ENCODE measurements around the gene PARVG.

Gene PARVG

GRCh38 chr22:44179196-44179988 is 1.3 kb upstream of the PARVG start:
- no peak for FAIRE-seq
- DNase-seq (ENCODE audit: insufficient read length, low spot score) = no peak

GRCh38 chr22:44179989-44180705 is 578 bp upstream of the PARVG start:
- DNase-seq (ENCODE audit: insufficient read length, low spot score) (no peak), FAIRE-seq (no peak)

GRCh38 chr22:44181033-44181911 is 547 bp downstream of the PARVG start:
- DNase-seq (ENCODE audit: insufficient read length, low spot score) (no peak), FAIRE-seq (no peak)

- no peak for FAIRE-seq
- DNase-seq (ENCODE audit: insufficient read length, low spot score) = no peak
These were observed 1.3 kb downstream of the PARVG start for GRCh38 chr22:44181912-44182587.

GRCh38 chr22:44182588-44183286 is 2.0 kb downstream of the PARVG start:
- DNase-seq (ENCODE audit: insufficient read length, low spot score) = no peak
- FAIRE-seq = no peak

- DNase-seq (ENCODE audit: insufficient read length, low spot score) (no peak), FAIRE-seq (no peak)
These were observed 2.5 kb downstream of the PARVG start for GRCh38 chr22:44183287-44183588.

GRCh38 chr22:44184006-44184405 is 3.3 kb downstream of the PARVG start:
- no peak for FAIRE-seq
- DNase-seq (ENCODE audit: insufficient read length, low spot score) = no peak

GRCh38 chr22:44185237-44186120 is 4.8 kb downstream of the PARVG start:
- DNase-seq (ENCODE audit: insufficient read length, low spot score) = no peak

GRCh38 chr22:44186121-44186510 is 5.4 kb downstream of the PARVG start:
- DNase-seq (ENCODE audit: insufficient read length, low spot score) (no peak), FAIRE-seq (no peak)

More at GRCh38 chr22:44185237-44186120, 4.8 kb downstream of the PARVG start:
- FAIRE-seq = no peak

GRCh38 chr22:44186737-44187136 is 6.0 kb downstream of the PARVG start:
- no peak for DNase-seq (ENCODE audit: insufficient read length, low spot score)
- no peak for FAIRE-seq

- FAIRE-seq (no peak), DNase-seq (ENCODE audit: insufficient read length, low spot score) (no peak)
These were observed 7.0 kb downstream of the PARVG start for GRCh38 chr22:44187652-44188230.

- FAIRE-seq (no peak), DNase-seq (ENCODE audit: insufficient read length, low spot score) (no peak)
These were observed 7.6 kb downstream of the PARVG start for GRCh38 chr22:44188316-44188715.

- DNase-seq (ENCODE audit: insufficient read length, low spot score) (no peak), FAIRE-seq (no peak)
These were observed 8.4 kb downstream of the PARVG start for GRCh38 chr22:44188986-44189630.

- FAIRE-seq (no peak), DNase-seq (ENCODE audit: insufficient read length, low spot score) (no peak)
These were observed 9.8 kb downstream of the PARVG start for GRCh38 chr22:44190381-44190976.

- DNase-seq (ENCODE audit: insufficient read length, low spot score) (no peak), FAIRE-seq (no peak)
These were observed 10.3 kb downstream of the PARVG start for GRCh38 chr22:44191036-44191454.

GRCh38 chr22:44192098-44192815 is 11.5 kb downstream of the PARVG start:
- DNase-seq (ENCODE audit: insufficient read length, low spot score) (no peak), FAIRE-seq (no peak)

- no peak for FAIRE-seq
- DNase-seq (ENCODE audit: insufficient read length, low spot score) = no peak
These were observed 12.2 kb downstream of the PARVG start for GRCh38 chr22:44192816-44193534.

All from HTR-8/SVneo (cell line).